BLaER1 (cell line): ENCODE data around the gene ARHGAP22.
"Not testable (repeated sequence)": the region's sequence is repeated elsewhere in the genome, so short reads cannot be mapped to it uniquely, and the experiment has no call there.

Experiments
- H3K27ac ChIP-seq: shearing (Covaris generic); formaldehyde crosslinking; 2 replicates; pipeline ENCODE4 v1.8.1; 2022
- H3K27me3 ChIP-seq: shearing (Covaris generic); formaldehyde crosslinking; 2 replicates; pipeline ENCODE4 v1.8.1; 2022
- H3K36me3 ChIP-seq: shearing (Covaris generic); formaldehyde crosslinking; 2 replicates; pipeline ENCODE4 v1.8.1; 2022
- H3K4me1 ChIP-seq: shearing (Covaris generic); formaldehyde crosslinking; 2 replicates; pipeline ENCODE4 v1.8.1; 2022
- H3K4me2 ChIP-seq: shearing (Covaris generic); formaldehyde crosslinking; 2 replicates; pipeline ENCODE4 v1.8.1; 2022
- H3K4me3 ChIP-seq: shearing (Covaris generic); formaldehyde crosslinking; 2 replicates; pipeline ENCODE4 v1.8.1; 2022
- H3K9ac ChIP-seq: shearing (Covaris generic); formaldehyde crosslinking; 2 replicates; pipeline ENCODE4 v1.8.1; 2022
- H3K9me3 ChIP-seq: shearing (Covaris generic); formaldehyde crosslinking; 2 replicates; pipeline ENCODE4 v1.8.1; 2022
- H4K20me1 ChIP-seq: shearing (Covaris generic); formaldehyde crosslinking; 2 replicates; pipeline ENCODE4 v1.8.1; 2022
- Cebpa-rat ChIP-seq: shearing (Covaris generic); IDR thresholded peaks from 2 replicates; pipeline ENCODE4 v1.8.1; 2022

ARHGAP22 gene

DNA sequence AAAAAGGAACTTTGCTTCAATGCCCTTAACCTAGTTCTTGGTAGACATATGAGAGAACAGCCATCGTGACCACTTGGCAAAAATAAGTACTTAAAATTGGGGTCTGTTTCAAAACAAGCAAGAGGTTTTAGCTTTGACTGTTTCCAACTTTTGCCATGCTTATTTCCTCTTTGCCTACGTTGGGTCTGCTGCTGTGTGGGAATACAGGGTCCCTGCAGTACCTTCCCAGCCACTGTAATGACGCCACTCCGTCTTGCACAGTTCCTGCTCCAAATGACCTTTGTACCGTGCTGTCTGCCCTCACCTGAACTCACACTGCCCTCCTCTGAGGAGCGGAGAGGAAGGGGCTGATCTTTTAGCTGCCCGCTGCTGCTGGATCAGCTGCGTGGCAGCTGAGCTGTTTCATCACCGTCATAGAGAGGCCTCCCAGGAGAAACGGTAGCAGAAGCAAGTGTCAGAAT is 165.3 kb downstream of the ARHGAP22 start:
- Histone ChIP-seq H3K27me3 (no peaks in the 10 kb centered on the region), H3K4me1 (peaks cover 10% of the 10 kb centered on the region), H3K36me3 (peaks cover 28% of the 10 kb centered on the region), H3K9me3 (no peaks in the 10 kb centered on the region), H3K4me3 (no peak overlapping the region), H3K9ac (no peak overlapping the region), H4K20me1 (no peaks in the 10 kb centered on the region), H3K4me2 (no peak overlapping the region; the same call in 1 of the 2 replicates), H3K27ac (no peak overlapping the region)
- no peak for TF ChIP-seq Cebpa-rat

DNA sequence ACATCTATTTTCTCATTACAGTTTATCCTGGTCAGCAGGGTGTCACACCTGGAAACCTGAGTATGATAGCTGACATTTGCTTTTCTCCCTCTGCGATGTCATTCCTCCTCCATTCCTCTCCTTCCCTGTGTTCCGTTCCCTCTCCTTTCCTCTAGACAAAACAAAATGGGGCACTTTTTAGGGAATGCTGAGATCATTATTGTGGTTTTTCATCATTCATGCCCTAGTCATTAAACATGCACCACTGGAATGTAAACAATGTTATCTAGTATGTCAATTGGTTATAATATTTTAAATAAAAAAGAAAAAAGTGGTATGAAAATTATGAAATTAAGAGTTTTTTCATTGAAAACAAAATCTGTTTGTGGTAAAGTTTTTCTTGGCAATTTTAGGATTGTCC is 165.8 kb downstream of the ARHGAP22 start:
- Histone ChIP-seq H3K4me2 (no peak overlapping the region), H3K27me3 (no peaks in the 10 kb centered on the region), H3K9me3 (no peaks in the 10 kb centered on the region), H3K36me3 (peaks cover 31% of the 10 kb centered on the region), H3K27ac (no peak overlapping the region), H4K20me1 (no peaks in the 10 kb centered on the region), H3K4me1 (peaks cover 10% of the 10 kb centered on the region), H3K9ac (no peak overlapping the region), H3K4me3 (no peak overlapping the region)
- TF ChIP-seq Cebpa-rat = no peak

DNA sequence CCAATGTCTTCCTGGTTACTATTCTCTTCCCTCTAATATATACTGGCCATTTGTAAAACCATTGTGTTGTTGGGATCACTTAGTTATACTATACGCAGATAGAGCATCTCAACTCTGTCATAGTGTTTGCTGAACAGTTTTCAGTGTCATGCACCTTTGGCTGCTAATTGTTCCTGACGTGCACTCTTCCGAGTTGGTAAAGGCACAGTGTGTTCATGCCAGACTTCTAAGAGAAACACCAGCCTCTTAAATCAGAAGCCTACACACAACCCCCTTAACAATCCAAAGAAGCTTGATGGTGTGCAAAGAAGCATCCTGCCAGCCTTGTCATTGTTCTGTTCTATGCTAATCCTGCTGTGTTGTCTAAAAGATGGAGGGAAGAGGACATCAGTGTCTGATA is 167.3 kb downstream of the ARHGAP22 start:
- Histone ChIP-seq H3K9ac (no peak overlapping the region), H3K27me3 (no peaks in the 10 kb centered on the region), H3K4me2 (no peak overlapping the region), H3K27ac (no peak overlapping the region), H3K4me1 (peaks cover 10% of the 10 kb centered on the region), H3K36me3 (peaks cover 39% of the 10 kb centered on the region), H3K4me3 (no peak overlapping the region), H4K20me1 (no peaks in the 10 kb centered on the region), H3K9me3 (no peaks in the 10 kb centered on the region)
- TF ChIP-seq Cebpa-rat = no peak

DNA sequence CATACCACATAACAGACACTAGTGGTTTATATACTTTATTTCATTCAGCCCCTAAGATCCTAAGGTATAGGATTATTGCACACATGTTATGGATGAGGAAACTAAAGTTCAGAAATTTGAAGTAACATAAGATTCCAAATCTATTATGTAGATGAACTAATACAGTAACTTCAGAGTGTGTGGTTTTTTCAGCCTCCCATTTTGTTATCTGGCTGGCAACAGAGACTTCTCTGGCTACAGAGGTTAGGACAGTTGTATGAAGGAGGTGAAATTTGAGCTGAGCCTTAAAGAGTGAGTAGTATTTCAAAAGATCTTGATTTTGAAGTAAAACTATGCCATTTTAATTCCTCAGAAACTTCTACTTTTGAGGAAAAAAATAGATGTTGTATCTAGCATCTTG is 173.0 kb downstream of the ARHGAP22 start:
- Histone ChIP-seq H3K4me3 (no peak overlapping the region), H3K36me3 (peaks cover 60% of the 10 kb centered on the region), H3K4me2 (no peak overlapping the region), H3K9me3 (no peaks in the 10 kb centered on the region), H3K9ac (no peak overlapping the region), H3K4me1 (no peaks in the 10 kb centered on the region), H3K27me3 (no peaks in the 10 kb centered on the region), H3K27ac (no peak overlapping the region), H4K20me1 (no peaks in the 10 kb centered on the region)
- TF ChIP-seq Cebpa-rat = no peak

DNA sequence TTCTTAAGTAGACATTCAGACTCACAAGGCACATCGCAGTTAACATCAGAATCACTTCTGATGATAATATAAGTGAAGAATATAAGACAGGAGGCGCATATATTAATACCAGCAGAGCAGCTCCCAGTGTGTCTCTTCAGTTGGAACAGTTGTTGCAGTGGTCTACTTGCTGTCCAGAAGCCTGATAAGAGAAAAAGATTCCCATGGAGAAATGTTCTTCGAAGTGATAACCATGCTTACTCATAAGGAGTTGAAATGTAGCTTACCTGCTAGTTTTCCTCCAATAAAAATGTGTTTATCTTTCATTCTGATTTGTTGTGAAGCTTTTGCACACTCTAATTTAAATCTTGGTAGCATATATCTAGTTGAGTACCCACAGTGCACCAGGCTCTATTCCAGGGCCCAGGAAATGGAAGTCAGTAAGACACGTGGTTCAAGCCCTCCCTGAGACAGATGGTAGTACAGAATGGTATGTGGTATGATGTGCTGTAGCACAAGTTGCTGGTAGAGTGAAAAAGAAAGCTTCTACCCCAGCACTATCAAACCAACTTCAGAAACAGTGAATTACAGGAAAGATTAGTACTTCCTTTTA is 174.4 kb downstream of the ARHGAP22 start:
- Histone ChIP-seq H3K4me2 (no peak overlapping the region), H3K9ac (no peak overlapping the region), H3K4me1 (no peaks in the 10 kb centered on the region), H4K20me1 (no peaks in the 10 kb centered on the region), H3K36me3 (peaks cover 61% of the 10 kb centered on the region), H3K27ac (no peak overlapping the region), H3K27me3 (no peaks in the 10 kb centered on the region), H3K4me3 (no peak overlapping the region), H3K9me3 (no peaks in the 10 kb centered on the region)
- no peak for TF ChIP-seq Cebpa-rat

DNA sequence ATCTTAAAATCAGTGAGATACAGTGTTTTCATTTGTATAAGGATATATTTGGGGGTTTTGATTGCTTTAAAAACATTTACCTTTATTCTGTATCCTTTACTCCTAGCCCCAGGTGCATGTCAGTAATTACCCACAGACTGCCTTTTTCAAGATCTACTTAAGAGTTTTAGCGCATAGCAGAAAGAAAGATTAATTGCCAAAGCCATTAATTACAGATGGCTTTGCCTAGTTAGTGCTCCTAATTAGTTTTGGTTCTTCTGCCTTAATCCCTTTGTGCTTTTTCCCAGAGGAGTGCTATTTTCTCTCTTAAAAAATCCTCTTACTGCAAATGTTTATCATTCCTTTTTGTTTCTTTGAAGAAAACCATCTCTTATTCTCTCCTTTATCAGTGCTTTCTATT is 175.6 kb downstream of the ARHGAP22 start:
- H4K20me1 ChIP-seq = no peaks in the 10 kb centered on the region
- H3K4me2 ChIP-seq = no peak overlapping the region
- no peak overlapping the region for H3K27ac ChIP-seq
- no peak for TF ChIP-seq Cebpa-rat
- no peaks in the 10 kb centered on the region for H3K27me3 ChIP-seq
- no peaks in the 10 kb centered on the region for H3K9me3 ChIP-seq
- H3K36me3 ChIP-seq = peaks cover 55% of the 10 kb centered on the region
- H3K9ac ChIP-seq = no peak overlapping the region
- H3K4me1 ChIP-seq = no peaks in the 10 kb centered on the region
- H3K4me3 ChIP-seq = no peak overlapping the region

DNA sequence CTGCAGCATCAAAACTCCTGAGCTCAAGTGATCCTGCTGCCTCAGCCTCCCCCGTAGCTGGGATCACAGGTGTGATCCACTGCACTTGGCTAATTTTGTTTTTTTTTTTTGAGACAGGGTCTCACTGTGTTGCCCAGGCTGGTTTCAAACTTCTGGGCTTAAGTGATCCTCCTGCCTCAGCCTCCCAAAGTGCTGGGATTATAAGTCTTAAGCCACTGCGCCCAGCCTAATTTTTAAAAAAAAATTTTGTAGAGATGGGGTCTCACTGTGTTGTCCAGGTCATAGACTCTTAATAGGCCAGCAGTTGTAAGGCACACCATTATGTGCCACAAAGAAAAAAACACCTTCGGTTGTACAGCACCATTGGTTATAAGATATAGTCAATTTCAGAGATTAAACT is 176.0 kb downstream of the ARHGAP22 start:
- Histone ChIP-seq H3K36me3 (peaks cover 54% of the 10 kb centered on the region), H3K4me2 (no peak overlapping the region), H3K9ac (no peak overlapping the region), H3K4me1 (no peaks in the 10 kb centered on the region), H3K4me3 (no peak overlapping the region), H4K20me1 (no peaks in the 10 kb centered on the region), H3K27me3 (no peaks in the 10 kb centered on the region), H3K27ac (no peak overlapping the region), H3K9me3 (no peaks in the 10 kb centered on the region)
- TF ChIP-seq Cebpa-rat = no peak

DNA sequence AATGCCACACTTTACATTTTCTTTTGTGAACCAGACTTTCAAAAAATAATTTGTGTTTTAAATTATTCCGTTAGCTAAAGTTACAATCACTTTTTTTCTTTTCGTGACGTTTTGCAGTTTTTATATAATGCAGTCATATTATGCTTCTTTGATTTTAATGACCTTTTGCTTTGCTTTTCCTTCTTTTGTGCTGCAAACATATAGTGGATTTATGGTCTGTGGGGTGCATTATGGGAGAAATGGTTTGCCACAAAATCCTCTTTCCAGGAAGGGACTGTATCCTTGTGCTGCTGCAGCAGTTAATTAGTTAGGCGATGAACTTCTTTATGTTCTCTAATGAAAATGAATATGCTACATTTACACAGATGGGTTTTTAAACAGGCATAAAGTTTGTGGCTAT is 181.0 kb downstream of the ARHGAP22 start:
- Histone ChIP-seq H3K9ac (no peak overlapping the region), H3K9me3 (no peaks in the 10 kb centered on the region), H3K4me1 (no peaks in the 10 kb centered on the region), H3K4me2 (no peak overlapping the region), H3K4me3 (no peak overlapping the region), H3K36me3 (peaks cover 47% of the 10 kb centered on the region), H4K20me1 (no peaks in the 10 kb centered on the region), H3K27me3 (no peaks in the 10 kb centered on the region), H3K27ac (no peak overlapping the region)
- TF ChIP-seq Cebpa-rat = no peak

DNA sequence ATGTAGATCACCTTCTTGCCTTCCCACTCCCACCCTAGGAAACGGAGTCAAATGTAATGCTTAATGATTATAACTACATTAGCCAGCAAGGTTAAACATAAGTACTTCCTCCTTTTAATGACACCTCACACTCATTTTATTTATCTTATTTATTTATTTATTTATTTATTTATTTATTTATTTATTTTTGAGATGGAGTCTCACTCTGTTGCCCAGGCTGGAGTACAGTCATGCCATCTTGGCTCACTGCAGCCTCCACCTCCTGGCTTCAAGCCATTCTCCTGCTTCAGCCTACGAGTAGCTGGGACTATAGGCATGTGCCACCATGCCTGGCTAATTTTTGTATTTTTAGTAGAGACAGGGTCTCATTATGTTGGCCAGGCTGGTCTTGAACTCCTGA is 183.0 kb downstream of the ARHGAP22 start:
- H3K9me3 ChIP-seq, H3K4me1 ChIP-seq, H3K27me3 ChIP-seq, H3K4me3 ChIP-seq, H4K20me1 ChIP-seq, H3K27ac ChIP-seq, H3K9ac ChIP-seq, H3K4me2 ChIP-seq: not testable (repeated sequence)
- peaks cover 33% of the 10 kb centered on the region for H3K36me3 ChIP-seq

DNA sequence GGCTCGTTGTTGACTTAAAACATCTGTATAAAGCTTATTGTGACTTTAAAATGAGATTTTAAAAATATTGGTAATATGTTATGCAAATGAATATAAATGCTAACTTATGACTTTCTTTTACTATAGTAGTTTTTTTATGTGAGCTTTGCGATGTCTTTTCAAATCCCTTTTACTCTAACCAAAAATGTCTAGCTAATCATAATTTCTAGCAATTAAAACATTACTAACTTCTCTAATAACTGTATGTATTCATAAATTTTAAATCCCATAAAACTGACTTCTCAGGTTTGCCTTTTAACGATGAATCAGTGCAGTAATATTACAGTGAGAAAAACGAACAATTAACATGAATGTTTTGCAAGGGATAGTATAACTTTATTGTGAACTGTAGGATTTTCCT is 185.2 kb downstream of the ARHGAP22 start:
- no peak overlapping the region for H3K4me2 ChIP-seq
- H3K27ac ChIP-seq = no peak overlapping the region
- no peak for TF ChIP-seq Cebpa-rat
- H4K20me1 ChIP-seq = no peaks in the 10 kb centered on the region
- H3K9me3 ChIP-seq = no peaks in the 10 kb centered on the region
- no peaks in the 10 kb centered on the region for H3K27me3 ChIP-seq
- no peaks in the 10 kb centered on the region for H3K4me1 ChIP-seq
- no peak overlapping the region for H3K4me3 ChIP-seq
- peaks cover 35% of the 10 kb centered on the region for H3K36me3 ChIP-seq
- H3K9ac ChIP-seq = no peak overlapping the region

DNA sequence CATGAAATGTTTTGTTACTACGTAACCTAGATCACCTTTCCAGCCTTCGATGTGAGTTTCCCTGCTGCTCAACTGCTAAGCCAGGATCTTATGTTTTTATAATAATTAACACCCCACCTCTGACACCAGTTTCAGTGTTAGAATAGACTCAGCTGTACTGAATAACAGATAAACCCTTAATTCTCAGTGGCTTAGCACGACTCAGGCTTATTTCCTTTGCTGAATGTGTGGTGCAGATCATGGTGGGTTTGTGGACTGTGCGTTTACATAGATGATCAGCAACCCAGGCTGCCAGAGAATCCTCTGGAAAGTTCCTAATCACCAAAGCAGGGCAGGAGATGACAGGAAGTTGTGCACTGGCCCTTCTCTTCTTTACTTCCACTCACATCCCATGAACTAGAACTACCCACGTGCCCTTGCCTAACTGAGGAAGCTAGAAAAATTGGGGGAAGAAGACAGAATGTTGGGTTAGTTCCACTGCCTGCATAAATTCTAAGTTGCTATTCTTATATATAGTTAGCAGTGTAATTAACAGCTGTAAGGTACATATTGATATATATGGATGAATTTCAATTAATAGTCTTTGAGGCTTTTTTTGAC is 186.6 kb downstream of the ARHGAP22 start:
- Histone ChIP-seq H3K4me2 (no peak overlapping the region), H4K20me1 (no peaks in the 10 kb centered on the region), H3K4me1 (no peaks in the 10 kb centered on the region), H3K9me3 (no peaks in the 10 kb centered on the region), H3K27ac (no peak overlapping the region), H3K9ac (no peak overlapping the region), H3K36me3 (peaks cover 39% of the 10 kb centered on the region), H3K4me3 (no peak overlapping the region), H3K27me3 (no peaks in the 10 kb centered on the region)
- no peak for TF ChIP-seq Cebpa-rat
